Activated CD4-positive, alpha-beta T cell treated with anti-CD3 and anti-CD28 coated beads for 36 hours (primary cell): ENCODE data around the gene RASGRF2. TPM values are rescaled to one million over a fixed set of nuclear protein-coding genes. Genes with fewer than 3 reads are reported as not detected.

Experiments used
- ATAC-seq: fragments of 200-7000 bp; cut with Tn5 transposase; one replicate; pipeline ENCODE4 v1.10.0; 2021; ENCODE audit warnings: mild to moderate bottlenecking, moderate library complexity
- CTCF ChIA-PET: fragments of 350-600 bp; sonication (Branson Sonifier 250); formaldehyde crosslinking; loops from one replicate; lab custom pipeline; 2021; ENCODE audit warnings: antibody characterized with exemption; lab: Charles Lee
- POLR2A ChIA-PET: fragments of 350-600 bp; sonication (Branson Sonifier 250); formaldehyde crosslinking; loops from one replicate; lab custom pipeline; 2021; ENCODE audit warnings: antibody characterized with exemption, inconsistent platforms; lab: Charles Lee
- DNase-seq: peaks from one replicate; pipeline ENCODE4 v3.0.0-alpha.2; 2020
- H3K27ac Mint-ChIP-seq: one replicate; pipeline ENCODE4 v1.8.0; 2021; ENCODE audit warnings: mixed read lengths
- H3K27me3 Mint-ChIP-seq: one replicate; pipeline ENCODE4 v1.8.0; 2021; ENCODE audit warnings: mixed read lengths
- H3K36me3 Mint-ChIP-seq: one replicate; pipeline ENCODE4 v1.8.0; 2021; ENCODE audit warnings: low read depth, mixed read lengths
- H3K4me1 Mint-ChIP-seq: one replicate; pipeline ENCODE4 v1.8.0; 2021; ENCODE audit warnings: mixed read lengths
- H3K4me3 Mint-ChIP-seq: one replicate; pipeline ENCODE4 v1.8.0; 2021; ENCODE audit warnings: mild to moderate bottlenecking, moderate library complexity, mixed read lengths
- H3K9me3 Mint-ChIP-seq: one replicate; pipeline ENCODE4 v1.8.0; 2021; ENCODE audit warnings: low read depth, mixed read lengths
- intact Hi-C, 2 experiments: fragments of 100-400 bp; cut with DNase I in 1 of 2; cut with micrococcal nuclease in 1 of 2; formaldehyde crosslinking; loops; one replicate each; pipeline versions ENCODE4 v1.14.2 to v1.15.1; 2022 to 2024; cut with DNase I, micrococcal nuclease
- total RNA-seq, 2 experiments: library from RNA; stranded (reverse); gene quantifications; one replicate each; pipeline ENCODE4 v1.2.3, GENCODE V29; 2021

RASGRF2 gene
- total RNA-seq, 2 experiments from 2014 or later: 8.2 to 14.2 TPM

DNA sequence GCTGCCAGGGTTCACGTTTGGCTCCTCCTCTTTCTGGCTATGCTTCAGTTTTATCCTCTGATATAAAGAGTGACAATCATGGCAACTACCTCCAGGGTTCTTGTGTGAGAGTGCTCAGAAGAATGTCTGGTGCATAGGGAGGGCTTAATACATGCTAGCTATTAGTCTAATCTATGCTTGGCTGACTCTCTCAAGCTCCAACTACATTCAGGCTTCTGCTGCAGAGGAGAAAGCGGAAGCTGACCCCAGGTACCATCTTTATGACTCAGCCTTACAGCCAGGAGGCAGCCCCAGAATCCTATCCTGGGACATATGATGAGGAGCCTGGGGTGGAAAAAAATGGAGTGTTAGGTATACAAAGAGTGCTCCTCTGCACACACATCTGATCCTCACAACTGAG, 32.1 kb upstream of the RASGRF2 start:
- H3K27ac Mint-ChIP-seq: no peak overlapping the region
- ChIA-PET POLR2A (no interaction called here), CTCF (interaction anchor here (0.7 to 1.0 kb wide), 2 partner anchors 45 to 47 kb away, joined by 3 read pairs; no protein-coding TSS in a partner anchor)
- ATAC-seq: no peak
- no peak overlapping the region for H3K4me3 Mint-ChIP-seq
- peaks cover 2% of the 10 kb centered on the region for H3K4me1 Mint-ChIP-seq
- no peak for DNase-seq
- no peaks in the 10 kb centered on the region for H3K36me3 Mint-ChIP-seq
- intact Hi-C loops: no loop called here
- H3K27me3 Mint-ChIP-seq: no peaks in the 10 kb centered on the region
- no peaks in the 10 kb centered on the region for H3K9me3 Mint-ChIP-seq

GRCh38 chr5:80930940-80931339, 29.2 kb upstream of the RASGRF2 start:
- H3K4me1 Mint-ChIP-seq: peaks cover 5% of the 10 kb centered on the region
- H3K27me3 Mint-ChIP-seq: no peaks in the 10 kb centered on the region
- H3K36me3 Mint-ChIP-seq: no peaks in the 10 kb centered on the region
- no peak overlapping the region for H3K4me3 Mint-ChIP-seq
- ChIA-PET POLR2A (no interaction called here), CTCF (interaction anchor here (1.5 kb wide), 1 partner anchor 26 kb away, joined by 3 read pairs; no protein-coding TSS in a partner anchor)
- H3K27ac Mint-ChIP-seq: no peak overlapping the region
- intact Hi-C loops: no loop called here
- ATAC-seq: no peak
- no peaks in the 10 kb centered on the region for H3K9me3 Mint-ChIP-seq
- DNase-seq: no peak

GRCh38 chr5:80931411-80931810, 28.8 kb upstream of the RASGRF2 start:
- ATAC-seq: no peak
- intact Hi-C loops: no loop called here
- CTCF ChIA-PET: interaction anchor here (0.6 to 1.5 kb wide), 4 partner anchors 26 to 177 kb away, joined by 3 to 4 read pairs (median 3); no protein-coding TSS in a partner anchor
- H3K4me1 Mint-ChIP-seq: peaks cover 6% of the 10 kb centered on the region
- POLR2A ChIA-PET: no interaction called here
- no peak overlapping the region for H3K4me3 Mint-ChIP-seq
- H3K27me3 Mint-ChIP-seq: no peaks in the 10 kb centered on the region
- DNase-seq: no peak
- H3K36me3 Mint-ChIP-seq: no peaks in the 10 kb centered on the region
- no peak overlapping the region for H3K27ac Mint-ChIP-seq
- no peaks in the 10 kb centered on the region for H3K9me3 Mint-ChIP-seq

DNA sequence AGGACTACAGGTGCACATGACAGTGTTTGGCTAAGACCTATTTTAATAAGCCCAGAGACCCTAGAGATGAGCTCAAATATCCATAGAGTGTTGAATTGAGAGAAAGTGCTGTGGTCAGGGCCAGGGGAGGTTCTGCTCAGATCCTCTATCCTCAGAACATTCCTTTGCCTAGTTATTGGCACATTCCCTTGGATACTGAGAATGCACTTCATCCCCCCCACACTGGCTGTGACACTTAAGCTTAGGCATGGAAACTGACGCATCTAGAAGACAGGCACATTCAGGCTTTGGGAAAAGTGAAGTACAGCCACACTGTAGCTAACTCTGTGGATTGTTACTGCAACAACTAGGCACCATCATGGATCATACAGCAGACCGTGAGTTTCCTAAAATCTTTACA, 27.1 kb upstream of the RASGRF2 start:
- Mint-ChIP-seq H3K36me3 (no peaks in the 10 kb centered on the region), H3K27ac (no peak overlapping the region), H3K4me3 (no peak overlapping the region), H3K27me3 (no peaks in the 10 kb centered on the region), H3K9me3 (no peaks in the 10 kb centered on the region), H3K4me1 (peaks cover 6% of the 10 kb centered on the region)
- ATAC-seq: no peak
- ChIA-PET CTCF (interaction anchor here (0.9 kb wide), 1 partner anchor 13 kb away, joined by 4 read pairs; no protein-coding TSS in a partner anchor), POLR2A (no interaction called here)
- DNase-seq: no peak
- intact Hi-C loops: no loop called here

DNA sequence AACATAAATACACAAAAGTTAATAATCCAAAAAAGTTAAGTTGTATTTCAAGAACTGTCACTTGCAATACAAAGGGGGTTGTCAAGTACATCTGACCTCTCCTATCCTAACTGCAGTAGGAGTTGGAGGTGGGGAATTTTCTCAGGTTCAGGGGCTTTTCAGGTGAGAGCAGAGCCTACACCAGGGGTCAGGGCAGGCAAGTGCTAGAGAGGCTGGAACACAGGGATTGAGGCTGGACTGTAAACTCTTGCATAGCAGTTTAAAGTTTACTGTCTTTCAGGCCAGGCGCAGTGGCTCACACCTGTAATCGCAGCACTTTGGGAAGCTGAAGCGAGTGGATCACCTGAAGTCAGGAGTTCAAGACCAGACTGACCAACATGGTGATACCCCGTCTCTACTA, 25.4 kb upstream of the RASGRF2 start:
- no peak overlapping the region for H3K27ac Mint-ChIP-seq

GRCh38 chr5:80935811-80936385, 24.3 kb upstream of the RASGRF2 start:
- Mint-ChIP-seq H3K4me1 (peaks cover 6% of the 10 kb centered on the region), H3K4me3 (no peak overlapping the region), H3K36me3 (no peaks in the 10 kb centered on the region), H3K27me3 (no peaks in the 10 kb centered on the region), H3K9me3 (no peaks in the 10 kb centered on the region), H3K27ac (no peak overlapping the region)
- no peak for DNase-seq
- ChIA-PET CTCF (interaction anchor here (0.8 to 2.5 kb wide), 4 partner anchors 15 to 172 kb away, joined by 3 to 9 read pairs (median 3); no protein-coding TSS in a partner anchor), POLR2A (interaction anchor here (0.6 kb wide), 1 partner anchor 621 kb away, joined by 3 read pairs; no protein-coding TSS in a partner anchor)
- intact Hi-C loops: loop anchor here in 1 of 2 experiments (2.0 to 5.0 kb wide), 2 partner anchors 171 to 229 kb away; no protein-coding TSS in a partner anchor
- no peak for ATAC-seq

More for the DNA sequence above, 25.4 kb upstream of the RASGRF2 start:
- intact Hi-C loops: loop anchor here in 1 of 2 experiments (2.0 to 5.0 kb wide), 2 partner anchors 173 to 230 kb away; no protein-coding TSS in a partner anchor
- ChIA-PET CTCF (interaction anchor here (0.8 to 2.5 kb wide), 3 partner anchors 13 to 173 kb away, joined by 3 to 9 read pairs (median 3); no protein-coding TSS in a partner anchor), POLR2A (no interaction called here)
- Mint-ChIP-seq H3K4me3 (no peak overlapping the region), H3K9me3 (no peaks in the 10 kb centered on the region), H3K27me3 (no peaks in the 10 kb centered on the region), H3K4me1 (peaks cover 6% of the 10 kb centered on the region), H3K36me3 (no peaks in the 10 kb centered on the region)
- DNase-seq (no peak), ATAC-seq (no peak)

DNA sequence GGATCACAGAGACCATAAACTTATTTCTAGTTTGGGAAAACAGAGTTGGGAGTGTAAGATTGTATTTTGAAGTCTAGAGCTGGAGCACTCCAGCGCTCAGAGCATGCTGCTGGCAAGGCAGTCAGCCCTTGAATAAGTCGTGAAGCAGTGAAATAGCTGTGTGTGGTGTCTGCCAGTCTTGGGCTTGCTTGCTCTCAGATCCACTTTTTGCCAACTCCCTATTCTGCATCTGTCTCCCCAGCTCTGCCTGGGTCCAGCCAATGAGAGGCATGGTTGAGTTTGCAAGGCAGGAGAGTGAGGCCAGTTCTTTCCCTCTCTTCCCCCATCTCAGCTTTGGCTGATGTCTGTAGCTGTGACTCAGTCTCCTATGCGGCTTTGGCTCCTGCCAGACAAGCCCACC, 23.3 kb upstream of the RASGRF2 start:
- intact Hi-C loops: loop anchor here in 1 of 2 experiments (5.0 kb wide), 1 partner anchor 170 kb away; no protein-coding TSS in a partner anchor
- Mint-ChIP-seq H3K9me3 (no peaks in the 10 kb centered on the region), H3K4me1 (peaks cover 6% of the 10 kb centered on the region), H3K27ac (no peak overlapping the region), H3K36me3 (no peaks in the 10 kb centered on the region), H3K27me3 (no peaks in the 10 kb centered on the region), H3K4me3 (no peak overlapping the region)
- ChIA-PET POLR2A (interaction anchor here (0.6 kb wide), 1 partner anchor 620 kb away, joined by 3 read pairs; no protein-coding TSS in a partner anchor), CTCF (interaction anchor here (1.2 to 2.5 kb wide), 3 partner anchors 22 to 229 kb away, joined by 3 to 9 read pairs (median 3); no protein-coding TSS in a partner anchor)
- ATAC-seq (no peak), DNase-seq (no peak)

GRCh38 chr5:80937584-80938356, 22.4 kb upstream of the RASGRF2 start:
- Mint-ChIP-seq H3K4me1 (peaks cover 6% of the 10 kb centered on the region), H3K27ac (no peak overlapping the region), H3K27me3 (no peaks in the 10 kb centered on the region), H3K9me3 (no peaks in the 10 kb centered on the region), H3K4me3 (no peak overlapping the region), H3K36me3 (no peaks in the 10 kb centered on the region)
- CTCF ChIA-PET: interaction anchor here (1.2 kb wide), 1 partner anchor 228 kb away, joined by 3 read pairs; no protein-coding TSS in a partner anchor
- POLR2A ChIA-PET: no interaction called here
- intact Hi-C loops: loop anchor here in 1 of 2 experiments (5.0 kb wide), 1 partner anchor 170 kb away; no protein-coding TSS in a partner anchor
- ATAC-seq: no peak
- DNase-seq: no peak

GRCh38 chr5:80941496-80941895, 18.7 kb upstream of the RASGRF2 start:
- H3K4me3 Mint-ChIP-seq: no peak overlapping the region
- peaks cover 4% of the 10 kb centered on the region for H3K9me3 Mint-ChIP-seq
- CTCF ChIA-PET: interaction anchor here (0.6 kb wide), 1 partner anchor 1302 kb away, joined by 3 read pairs; no protein-coding TSS in a partner anchor
- intact Hi-C loops: no loop called here
- DNase-seq: no peak
- POLR2A ChIA-PET: no interaction called here
- no peaks in the 10 kb centered on the region for H3K27me3 Mint-ChIP-seq
- H3K36me3 Mint-ChIP-seq: no peaks in the 10 kb centered on the region
- no peaks in the 10 kb centered on the region for H3K4me1 Mint-ChIP-seq
- H3K27ac Mint-ChIP-seq: no peak overlapping the region
- ATAC-seq: no peak

DNA sequence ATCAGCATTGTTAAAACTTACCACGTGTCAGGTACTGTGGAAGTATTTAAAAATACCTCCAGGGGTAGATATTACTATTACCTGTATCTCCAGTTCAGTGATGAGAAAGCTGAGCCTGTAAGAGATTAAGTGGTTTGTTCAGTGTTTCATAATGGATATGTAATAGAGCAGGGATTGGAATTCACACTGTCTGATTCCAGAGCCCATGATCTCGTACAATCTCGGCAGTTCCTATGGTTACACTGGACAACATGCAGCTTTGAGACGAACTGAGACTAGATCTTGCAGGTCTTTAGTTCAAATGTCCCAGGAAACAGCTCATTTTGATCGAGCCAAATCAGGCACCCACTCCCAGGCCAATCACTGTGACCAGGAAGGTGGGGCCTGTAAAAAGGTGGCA, 8.8 kb upstream of the RASGRF2 start:
- DNase-seq (no peak), ATAC-seq (no peak)
- Mint-ChIP-seq H3K27ac (no peak overlapping the region), H3K36me3 (no peaks in the 10 kb centered on the region), H3K27me3 (no peaks in the 10 kb centered on the region), H3K4me1 (peaks cover 4% of the 10 kb centered on the region), H3K4me3 (no peak overlapping the region), H3K9me3 (peaks cover 2% of the 10 kb centered on the region)
- ChIA-PET CTCF (interaction anchor here (0.5 kb wide), 1 partner anchor 73 kb away, joined by 3 read pairs; no protein-coding TSS in a partner anchor), POLR2A (no interaction called here)
- intact Hi-C loops: no loop called here

DNA sequence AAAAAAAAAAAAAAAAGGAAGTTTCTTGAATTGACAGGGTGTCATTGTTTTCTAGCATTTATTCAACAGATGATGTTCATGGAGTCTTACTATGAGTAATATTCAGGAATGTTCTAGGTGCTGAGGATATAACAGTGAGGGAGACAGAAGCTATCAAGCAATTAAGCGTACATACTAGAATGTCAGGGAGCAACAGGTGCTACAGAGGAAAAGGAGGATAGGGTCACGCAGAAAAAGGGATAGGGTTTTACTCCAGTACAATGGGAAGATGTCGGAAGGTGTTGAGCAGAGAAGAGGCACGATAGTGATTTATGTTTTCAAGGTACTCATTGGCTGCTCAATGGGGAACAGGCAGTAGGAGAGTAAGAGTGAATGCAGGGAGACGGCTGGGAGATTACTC, 6.6 kb upstream of the RASGRF2 start:
- intact Hi-C loops: no loop called here
- CTCF ChIA-PET: interaction anchor here (0.9 kb wide), 1 partner anchor 99 kb away, joined by 3 read pairs; no protein-coding TSS in a partner anchor

More for the DNA sequence above, 6.6 kb upstream of the RASGRF2 start:
- no peaks in the 10 kb centered on the region for H3K36me3 Mint-ChIP-seq
- POLR2A ChIA-PET: no interaction called here
- peaks cover 25% of the 10 kb centered on the region for H3K4me1 Mint-ChIP-seq
- ATAC-seq (no peak), DNase-seq (no peak)
- H3K9me3 Mint-ChIP-seq: no peaks in the 10 kb centered on the region
- no peak overlapping the region for H3K4me3 Mint-ChIP-seq
- H3K27ac Mint-ChIP-seq: no peak overlapping the region
- H3K27me3 Mint-ChIP-seq: no peaks in the 10 kb centered on the region
